ENCODE data around the gene PIP5KL1. TPM values are rescaled to one million over a fixed set of nuclear protein-coding genes. Genes with fewer than 3 reads are reported as not detected.

The PIP5KL1 gene
- total RNA-seq, 1 donor from 2014 or later, result 6.1 TPM

GRCh38 chr9:127935765-127936221 is 5.2 kb upstream of the PIP5KL1 start:
- DNase-seq (ENCODE audit: low spot score in 2 of 2), result no peak
- no peak for FAIRE-seq

GRCh38 chr9:127934986-127935385 is 4.4 kb upstream of the PIP5KL1 start:
- no peak for FAIRE-seq
- no peak for DNase-seq (ENCODE audit: low spot score in 2 of 2)

- DNase-seq (ENCODE audit: low spot score in 2 of 2) (no peak), FAIRE-seq (no peak)
Observed at GRCh38 chr9:127934248-127934647, 3.7 kb upstream of the PIP5KL1 start.

- FAIRE-seq (no peak), DNase-seq (ENCODE audit: low spot score in 2 of 2) (no peak)
Observed at GRCh38 chr9:127931092-127931881, 710 bp upstream of the PIP5KL1 start.

- FAIRE-seq, result no peak
Observed at GRCh38 chr9:127929625-127929979, 975 bp downstream of the PIP5KL1 start.

GRCh38 chr9:127928676-127929624 is 1.6 kb downstream of the PIP5KL1 start:
- no peak for DNase-seq (ENCODE audit: low spot score in 2 of 2)
- FAIRE-seq, result no peak

More at GRCh38 chr9:127929625-127929979, 975 bp downstream of the PIP5KL1 start:
- no peak for DNase-seq (ENCODE audit: low spot score in 2 of 2)

GRCh38 chr9:127927988-127928675 is 2.4 kb downstream of the PIP5KL1 start:
- no peak for DNase-seq (ENCODE audit: low spot score in 2 of 2)
- FAIRE-seq, result no peak

GRCh38 chr9:127927201-127927987 is 3.2 kb downstream of the PIP5KL1 start:
- no peak for DNase-seq (ENCODE audit: low spot score in 2 of 2)
- FAIRE-seq, result no peak

GRCh38 chr9:127926906-127927200 is 3.7 kb downstream of the PIP5KL1 start:
- DNase-seq (ENCODE audit: low spot score in 2 of 2), result no peak
- no peak for FAIRE-seq

GRCh38 chr9:127925959-127926905 is 4.3 kb downstream of the PIP5KL1 start:
- FAIRE-seq (no peak), DNase-seq (ENCODE audit: low spot score in 2 of 2) (no peak)

- no peak for FAIRE-seq
Observed at GRCh38 chr9:127924736-127925444, 5.7 kb downstream of the PIP5KL1 start.

GRCh38 chr9:127923771-127924170 is 6.8 kb downstream of the PIP5KL1 start:
- FAIRE-seq, result no peak
- no peak for DNase-seq (ENCODE audit: low spot score in 2 of 2)

More at GRCh38 chr9:127924736-127925444, 5.7 kb downstream of the PIP5KL1 start:
- DNase-seq (ENCODE audit: low spot score in 2 of 2), result no peak

- no peak for FAIRE-seq
- no peak for DNase-seq (ENCODE audit: low spot score in 2 of 2)
Observed at GRCh38 chr9:127923046-127923445, 7.5 kb downstream of the PIP5KL1 start.

GRCh38 chr9:127921557-127922120 is 8.9 kb downstream of the PIP5KL1 start:
- FAIRE-seq, result no peak
- peak; percentile 86 to 91 for DNase-seq (ENCODE audit: low spot score in 2 of 2)

GRCh38 chr9:127920794-127921193 is 9.8 kb downstream of the PIP5KL1 start:
- DNase-seq (ENCODE audit: low spot score in 2 of 2) (no peak), FAIRE-seq (no peak)

GRCh38 chr9:127919253-127919815 is 11.2 kb downstream of the PIP5KL1 start:
- no peak for FAIRE-seq
- DNase-seq (ENCODE audit: low spot score in 2 of 2), result no peak

Measured in frontal cortex (tissue), 4 donors.